Measurements from ENCODE around the gene MCFD2.

DNA sequence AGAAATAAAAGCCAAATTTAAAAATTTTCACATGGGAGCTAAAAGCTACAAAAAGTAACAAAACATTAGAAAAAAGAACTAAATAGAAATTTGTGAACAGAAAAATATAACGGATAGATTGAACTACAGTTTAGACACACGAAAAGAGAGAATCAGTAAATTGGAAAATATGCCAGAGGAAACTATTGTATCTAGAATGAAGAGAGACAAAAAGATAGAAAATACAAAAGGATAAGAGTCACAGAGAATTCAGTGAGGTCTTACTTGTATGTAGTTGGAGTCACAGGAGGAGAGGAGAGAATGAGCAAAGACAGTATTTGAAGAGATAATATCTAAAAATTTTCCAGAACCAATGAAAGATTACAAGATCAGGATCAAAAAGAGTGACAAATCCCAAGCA, 11.3 kb upstream of the MCFD2 start:
- TF ChIP-seq, protein P1, sequence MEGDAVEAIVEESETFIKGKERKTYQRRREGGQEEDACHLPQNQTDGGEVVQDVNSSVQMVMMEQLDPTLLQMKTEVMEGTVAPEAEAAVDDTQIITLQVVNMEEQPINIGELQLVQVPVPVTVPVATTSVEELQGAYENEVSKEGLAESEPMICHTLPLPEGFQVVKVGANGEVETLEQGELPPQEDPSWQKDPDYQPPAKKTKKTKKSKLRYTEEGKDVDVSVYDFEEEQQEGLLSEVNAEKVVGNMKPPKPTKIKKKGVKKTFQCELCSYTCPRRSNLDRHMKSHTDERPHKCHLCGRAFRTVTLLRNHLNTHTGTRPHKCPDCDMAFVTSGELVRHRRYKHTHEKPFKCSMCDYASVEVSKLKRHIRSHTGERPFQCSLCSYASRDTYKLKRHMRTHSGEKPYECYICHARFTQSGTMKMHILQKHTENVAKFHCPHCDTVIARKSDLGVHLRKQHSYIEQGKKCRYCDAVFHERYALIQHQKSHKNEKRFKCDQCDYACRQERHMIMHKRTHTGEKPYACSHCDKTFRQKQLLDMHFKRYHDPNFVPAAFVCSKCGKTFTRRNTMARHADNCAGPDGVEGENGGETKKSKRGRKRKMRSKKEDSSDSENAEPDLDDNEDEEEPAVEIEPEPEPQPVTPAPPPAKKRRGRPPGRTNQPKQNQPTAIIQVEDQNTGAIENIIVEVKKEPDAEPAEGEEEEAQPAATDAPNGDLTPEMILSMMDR (IDR thresholded peaks at IDR 0.05; ENCODE audit: poor library complexity) = no peak
- no peak for TF ChIP-seq EZH2 (IDR thresholded peaks at IDR 0.05; ENCODE audit: borderline replicate concordance)
- no peak for TF ChIP-seq EZH2phosphoT487 (IDR thresholded peaks at IDR 0.05; ENCODE audit: low read depth, severe bottlenecking, unreplicated experiment)
